PC-3 (cell line): Measurements from ENCODE around the gene RRAS2.

Source experiments
- CTCF ChIP-seq: fragments of 300-600 bp; sonication (generic); conservative IDR thresholded peaks from 2 replicates; pipeline ENCODE4 v1.5.1; 2017; ENCODE audit warnings: antibody characterized with exemption, low read depth, mild to moderate bottlenecking, low read length
- EZH2 ChIP-seq: fragments of 300-600 bp; sonication (generic); IDR thresholded peaks from one replicate; pipeline ENCODE4 v1.6.1; 2017; ENCODE audit warnings: antibody characterized with exemption, mild to moderate bottlenecking, low read length; ENCODE audit not compliant: unreplicated experiment

GRCh38 chr11:14261066-14261465 is 97.9 kb downstream of the RRAS2 start:
- no peak for TF ChIP-seq EZH2
- TF ChIP-seq CTCF, result no peak
